Astrocyte of the cerebellum (primary cell): Measurements from ENCODE around the gene OLFM3.

ENCODE experiments used
- DNase-seq: peaks from one replicate; pipeline ENCODE4 v3.0.0-alpha.2; 2011; ENCODE audit warnings: low read depth
- H3K4me3 ChIP-seq: 2 replicates; pipeline ENCODE4 v1.5.1; 2011; ENCODE audit warnings: mild to moderate bottlenecking, low read depth, low read length, moderate library complexity
- in situ Hi-C: cut with HindIII; loops from 2 replicates; pipeline ENCODE4 v1.10.0; 2017; ENCODE audit warnings: low sequenced_read_pairs
- TF ChIP-seq, protein P1 (sequence below): IDR thresholded peaks from 2 replicates; pipeline ENCODE4 v1.5.1; 2012; ENCODE audit warnings: low read length, low read depth, moderate library complexity, mild to moderate bottlenecking; ENCODE audit errors: missing control alignments

The OLFM3 gene

DNA sequence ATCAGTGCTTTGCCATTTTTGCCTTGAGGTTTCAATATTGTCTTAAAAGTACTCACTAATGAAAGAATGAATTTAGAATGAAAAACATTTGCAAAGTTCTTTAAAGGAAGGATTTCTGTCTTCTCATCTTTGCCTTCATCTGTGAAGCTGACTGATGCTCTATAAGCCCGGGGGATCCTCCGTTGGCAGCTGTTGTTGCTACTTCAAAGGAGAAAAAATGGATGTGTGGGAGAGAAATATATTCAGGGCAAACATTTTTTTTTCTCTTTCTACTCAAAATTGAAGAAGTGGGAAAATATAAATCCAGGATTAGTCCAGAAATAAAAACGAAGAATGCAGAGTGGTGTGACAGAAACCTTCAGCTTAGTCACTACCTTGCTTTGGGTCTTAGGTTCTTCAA, 142.5 kb downstream of the OLFM3 start:
- in situ Hi-C loops: no loop called here

DNA sequence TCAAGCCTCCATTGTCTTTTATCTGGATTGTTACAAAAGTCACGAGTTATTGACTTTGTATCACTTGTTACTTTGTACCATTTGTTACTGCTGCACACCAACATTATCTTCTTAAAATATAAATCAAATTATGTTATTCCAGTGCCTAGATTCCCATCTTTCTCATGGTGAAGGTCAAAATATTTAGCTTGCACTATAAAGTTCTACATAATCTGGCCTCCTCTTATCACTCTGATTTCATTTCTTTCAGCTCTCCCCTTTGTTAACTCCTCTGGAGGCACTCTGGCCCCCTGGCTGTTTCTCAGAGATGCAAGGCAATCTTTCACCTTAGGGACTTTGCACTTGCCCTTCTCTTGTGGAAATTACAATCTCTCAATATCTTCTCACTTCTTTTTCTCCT, 143.8 kb downstream of the OLFM3 start:
- TF ChIP-seq, protein P1, sequence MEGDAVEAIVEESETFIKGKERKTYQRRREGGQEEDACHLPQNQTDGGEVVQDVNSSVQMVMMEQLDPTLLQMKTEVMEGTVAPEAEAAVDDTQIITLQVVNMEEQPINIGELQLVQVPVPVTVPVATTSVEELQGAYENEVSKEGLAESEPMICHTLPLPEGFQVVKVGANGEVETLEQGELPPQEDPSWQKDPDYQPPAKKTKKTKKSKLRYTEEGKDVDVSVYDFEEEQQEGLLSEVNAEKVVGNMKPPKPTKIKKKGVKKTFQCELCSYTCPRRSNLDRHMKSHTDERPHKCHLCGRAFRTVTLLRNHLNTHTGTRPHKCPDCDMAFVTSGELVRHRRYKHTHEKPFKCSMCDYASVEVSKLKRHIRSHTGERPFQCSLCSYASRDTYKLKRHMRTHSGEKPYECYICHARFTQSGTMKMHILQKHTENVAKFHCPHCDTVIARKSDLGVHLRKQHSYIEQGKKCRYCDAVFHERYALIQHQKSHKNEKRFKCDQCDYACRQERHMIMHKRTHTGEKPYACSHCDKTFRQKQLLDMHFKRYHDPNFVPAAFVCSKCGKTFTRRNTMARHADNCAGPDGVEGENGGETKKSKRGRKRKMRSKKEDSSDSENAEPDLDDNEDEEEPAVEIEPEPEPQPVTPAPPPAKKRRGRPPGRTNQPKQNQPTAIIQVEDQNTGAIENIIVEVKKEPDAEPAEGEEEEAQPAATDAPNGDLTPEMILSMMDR: no peak
- H3K4me3 ChIP-seq: no peak overlapping the region
- no peak for DNase-seq
- in situ Hi-C loops: no loop called here

More for the DNA sequence above, 142.5 kb downstream of the OLFM3 start:
- no peak overlapping the region for H3K4me3 ChIP-seq
- TF ChIP-seq, protein P1: no peak
- no peak for DNase-seq

DNA sequence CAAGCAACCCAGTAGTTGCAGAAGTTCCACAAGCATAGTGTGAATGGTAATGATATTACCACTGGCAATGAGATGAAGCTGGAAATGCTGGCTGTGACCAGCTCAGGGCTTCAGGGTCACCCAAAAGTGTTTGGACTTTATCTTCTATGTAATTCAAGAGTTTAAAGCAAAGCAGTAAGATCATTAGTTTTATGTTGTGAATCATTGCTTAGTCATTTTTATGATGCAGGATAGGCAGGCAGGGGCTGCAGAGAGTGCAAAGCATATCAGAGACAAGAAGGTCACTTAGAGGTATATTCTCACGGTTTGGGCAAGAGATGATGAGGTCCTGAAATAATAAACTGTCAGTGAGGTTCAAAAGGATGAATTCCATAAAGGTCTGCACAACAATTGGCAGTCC, 147.4 kb downstream of the OLFM3 start:
- in situ Hi-C loops: no loop called here
- H3K4me3 ChIP-seq: no peak overlapping the region
- no peak for DNase-seq
- TF ChIP-seq, protein P1: no peak

DNA sequence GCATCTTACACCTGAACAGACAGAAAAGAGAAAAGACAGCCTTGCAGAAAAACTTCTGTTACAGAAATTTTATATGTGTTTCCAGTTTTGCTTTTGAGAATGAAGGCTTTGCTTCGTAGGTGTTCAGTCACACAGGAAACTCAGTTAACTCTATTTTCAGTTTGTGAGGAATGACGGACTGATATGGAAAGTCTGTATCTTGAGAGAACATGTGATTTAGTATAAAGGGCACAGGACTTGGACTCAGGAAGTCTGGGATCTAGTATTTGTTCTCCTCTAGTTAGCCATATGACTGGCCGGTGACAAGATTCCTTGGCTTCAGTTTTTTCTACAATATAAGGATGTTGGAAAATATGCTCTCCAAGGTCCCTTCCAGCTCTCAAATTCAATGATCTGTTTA, 149.1 kb downstream of the OLFM3 start:
- in situ Hi-C loops: no loop called here
- TF ChIP-seq, protein P1: no peak
- no peak overlapping the region for H3K4me3 ChIP-seq

DNA sequence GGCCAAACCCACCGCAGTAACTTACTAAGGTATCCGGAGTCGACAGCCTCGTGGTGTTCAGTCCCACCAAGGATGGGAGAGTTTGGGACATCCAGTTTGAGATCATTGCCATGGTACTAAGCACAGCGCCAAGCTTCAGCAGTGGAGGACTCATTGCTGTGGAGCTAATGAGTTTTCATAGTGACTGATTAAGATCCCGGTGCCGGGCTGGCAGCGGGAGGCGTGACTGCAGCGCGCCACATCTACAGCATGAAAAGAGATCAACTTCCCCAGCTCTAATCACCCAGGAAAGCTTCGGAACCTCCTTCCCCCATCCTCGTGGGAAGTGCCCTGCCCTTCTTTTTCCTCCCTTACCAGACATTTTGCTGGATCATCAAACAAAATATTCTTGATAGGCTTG, 149.9 kb downstream of the OLFM3 start:
- in situ Hi-C loops: no loop called here
- TF ChIP-seq, protein P1: no peak
- no peak for DNase-seq
- H3K4me3 ChIP-seq: no peak overlapping the region

More for the DNA sequence above, 149.1 kb downstream of the OLFM3 start:
- no peak for DNase-seq

DNA sequence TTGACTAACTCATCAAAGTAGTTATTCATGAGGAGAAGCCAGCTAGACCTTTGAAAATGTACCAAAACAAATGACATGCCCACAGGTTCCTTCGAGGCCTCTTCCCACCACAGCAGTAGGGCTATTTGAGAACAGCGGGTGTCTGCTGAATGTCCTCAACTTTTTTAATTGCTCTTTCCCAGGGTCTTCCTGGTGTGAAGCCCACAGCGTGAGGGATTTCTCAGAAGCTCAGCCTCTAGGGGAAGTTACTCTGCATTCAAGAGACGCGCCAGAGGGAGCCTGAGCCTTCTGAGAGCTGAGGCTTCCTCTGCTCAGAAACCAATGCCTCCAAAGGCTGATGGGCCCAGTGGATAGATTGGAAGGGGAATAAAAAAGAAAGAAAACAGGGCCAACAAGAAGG, 153.6 kb downstream of the OLFM3 start:
- no peak overlapping the region for H3K4me3 ChIP-seq
- in situ Hi-C loops: no loop called here
- DNase-seq: no peak
- TF ChIP-seq, protein P1: no peak

DNA sequence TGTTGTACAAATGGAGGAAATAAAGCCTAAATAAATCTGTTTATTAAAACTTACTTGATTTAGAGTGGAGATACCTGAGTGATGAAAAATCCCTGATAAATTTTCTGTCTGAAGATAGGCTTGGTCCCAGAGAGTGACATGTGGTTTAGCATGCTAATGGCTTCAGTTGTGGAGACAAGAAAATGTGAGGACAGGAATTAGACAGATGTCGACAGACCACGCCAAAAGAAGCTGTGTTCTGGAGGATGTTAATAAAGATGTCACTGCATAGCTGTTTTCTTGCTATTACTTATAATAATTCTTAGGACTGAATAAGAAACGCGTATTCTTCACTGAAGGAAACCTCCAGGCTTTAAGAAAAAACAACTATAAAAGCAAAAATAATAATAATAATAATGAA, 154.9 kb downstream of the OLFM3 start:
- no peak for DNase-seq
- in situ Hi-C loops: no loop called here

More for the DNA sequence above, 154.9 kb downstream of the OLFM3 start:
- H3K4me3 ChIP-seq: no peak overlapping the region
- TF ChIP-seq, protein P1: no peak
